ENCODE data around the gene NOS3. TPM values are rescaled to one million over a fixed set of nuclear protein-coding genes. Genes with fewer than 3 reads are reported as not detected.

The NOS3 gene
- total RNA-seq (10 to 100 TPM in 9 of 10 donors, 1 to 10 TPM in 1; 10.0 to 53.3 (median 13.3) TPM), polyA plus RNA-seq (10 to 100 TPM; 11.1 to 25.5 TPM)
- long read RNA-seq, donor 1, partial matches to known transcripts, result 11 of 12 reads
- long read RNA-seq, donor 1, other reads (novel, unspliced or antisense), result 1 of 12 reads
- long read RNA-seq, donor 2, partial matches to known transcripts, result 18 of 22 reads
- long read RNA-seq, donor 2, other reads (novel, unspliced or antisense), result 4 of 22 reads
- long read RNA-seq, donor 3, transcript NOS3-209 (6 exons, 1,111 nt), result major isoform, 6 of 167 reads
- long read RNA-seq, donor 3, partial matches to known transcripts, result 141 of 167 reads
- long read RNA-seq, donor 3, other reads (novel, unspliced or antisense), result 20 of 167 reads

DNA sequence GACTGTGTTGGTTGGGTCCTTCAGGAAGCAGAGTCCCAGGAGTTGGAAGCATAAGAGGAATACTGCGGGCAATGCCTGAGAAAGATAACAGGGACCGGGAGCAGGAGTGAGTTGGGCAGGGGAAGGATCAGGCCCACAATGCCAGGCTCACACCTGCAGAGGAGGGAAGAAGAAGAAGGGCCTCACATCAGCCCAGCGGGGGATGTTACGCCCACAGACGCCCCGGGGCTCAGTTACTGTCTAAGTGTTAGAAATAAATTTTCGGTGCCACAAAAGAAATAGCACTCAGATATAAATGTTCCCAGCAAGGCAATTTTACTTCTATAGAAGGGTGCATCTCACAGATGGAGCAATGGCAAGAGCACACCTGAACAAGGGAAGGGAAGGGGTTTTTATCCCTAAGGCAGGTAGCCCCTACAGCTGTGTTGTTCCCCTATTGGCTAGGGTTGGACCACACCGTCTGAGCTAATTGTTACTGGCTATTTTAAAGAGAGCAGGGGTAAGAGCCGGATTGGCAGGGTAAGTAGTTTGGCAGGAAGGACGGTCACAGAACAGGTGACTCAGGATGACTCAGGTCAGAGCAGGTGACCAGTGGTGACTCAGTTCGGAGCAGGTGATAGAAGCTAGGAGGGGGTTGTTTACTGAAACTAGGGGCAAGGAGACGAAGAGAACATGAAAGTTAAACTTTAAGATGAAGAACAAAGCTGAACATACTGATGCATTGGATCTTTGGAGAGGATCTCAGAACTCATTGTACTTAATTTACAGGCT lies at the start of gene NOS3:
Gene NOS3, plus strand, starts transcription at position 602 of the 771 bp plus-strand sequence. CDS start 2,787 bp downstream, outside the sequence.
- H3K36me3 ChIP-seq, result no peaks in the 10 kb centered on the region
- intact Hi-C loops (cut with DNase I), result no loop called here
- H3K27me3 ChIP-seq, result peaks cover 0 to 15% (median 0%) of the 10 kb centered on the region in 7 donors
- DNase-seq (no peak), ATAC-seq (no peak)
- peaks cover 8 to 71% (median 43%) of the 10 kb centered on the region in 9 donors for H3K4me1 ChIP-seq
- TF ChIP-seq, protein P1, sequence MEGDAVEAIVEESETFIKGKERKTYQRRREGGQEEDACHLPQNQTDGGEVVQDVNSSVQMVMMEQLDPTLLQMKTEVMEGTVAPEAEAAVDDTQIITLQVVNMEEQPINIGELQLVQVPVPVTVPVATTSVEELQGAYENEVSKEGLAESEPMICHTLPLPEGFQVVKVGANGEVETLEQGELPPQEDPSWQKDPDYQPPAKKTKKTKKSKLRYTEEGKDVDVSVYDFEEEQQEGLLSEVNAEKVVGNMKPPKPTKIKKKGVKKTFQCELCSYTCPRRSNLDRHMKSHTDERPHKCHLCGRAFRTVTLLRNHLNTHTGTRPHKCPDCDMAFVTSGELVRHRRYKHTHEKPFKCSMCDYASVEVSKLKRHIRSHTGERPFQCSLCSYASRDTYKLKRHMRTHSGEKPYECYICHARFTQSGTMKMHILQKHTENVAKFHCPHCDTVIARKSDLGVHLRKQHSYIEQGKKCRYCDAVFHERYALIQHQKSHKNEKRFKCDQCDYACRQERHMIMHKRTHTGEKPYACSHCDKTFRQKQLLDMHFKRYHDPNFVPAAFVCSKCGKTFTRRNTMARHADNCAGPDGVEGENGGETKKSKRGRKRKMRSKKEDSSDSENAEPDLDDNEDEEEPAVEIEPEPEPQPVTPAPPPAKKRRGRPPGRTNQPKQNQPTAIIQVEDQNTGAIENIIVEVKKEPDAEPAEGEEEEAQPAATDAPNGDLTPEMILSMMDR (IDR thresholded peaks at IDR 0.05), result no peak
- no peak within 1 kb of the TSS for H3K4me3 ChIP-seq
- H3K27ac ChIP-seq, result peak within 1 kb of the TSS in 3 of 10 donors; percentile 83 to 90 (median 85)
- WGBS, 2 donors, result 95% methylated on average over 12 of the region's 12 CpGs
- H3K9me3 ChIP-seq, result peaks cover 0 to 18% (median 0%) of the 10 kb centered on the region in 11 donors

DNA sequence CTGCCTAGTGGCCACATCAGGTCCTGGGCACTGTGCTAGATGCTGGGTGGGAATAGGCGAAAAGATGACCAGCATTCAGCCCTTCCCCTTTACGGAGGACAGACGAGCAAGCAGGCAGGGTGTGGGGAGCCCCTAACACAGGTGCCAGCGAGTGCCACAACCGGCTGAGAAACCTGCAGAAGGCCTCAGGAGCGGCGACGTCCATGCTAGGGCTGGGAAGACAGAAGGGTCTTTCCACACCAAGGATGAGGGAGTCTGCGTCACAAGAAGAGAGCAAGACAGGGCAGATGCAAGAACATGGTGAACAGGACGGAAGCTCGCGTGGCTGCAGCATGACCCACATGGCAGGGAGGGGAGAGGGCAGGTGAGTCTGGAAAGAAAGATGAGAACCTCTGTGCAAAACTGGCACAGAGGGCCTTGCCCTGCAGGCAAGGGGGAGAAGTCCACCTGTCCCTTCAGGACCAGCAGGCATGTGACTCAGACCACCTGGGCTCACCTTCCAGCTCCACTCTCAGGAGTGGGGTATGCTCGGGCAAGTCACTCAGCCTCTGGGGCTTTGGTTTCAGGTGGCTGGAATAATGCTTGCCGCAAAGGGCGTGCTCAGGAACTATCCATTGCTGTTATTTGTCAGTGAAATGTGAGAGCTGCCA lies 49.3 kb upstream of the NOS3 start:
- no peak for DNase-seq
- WGBS, 2 donors, result 80 to 85% methylated on average over 15 of the region's 15 CpGs

DNA sequence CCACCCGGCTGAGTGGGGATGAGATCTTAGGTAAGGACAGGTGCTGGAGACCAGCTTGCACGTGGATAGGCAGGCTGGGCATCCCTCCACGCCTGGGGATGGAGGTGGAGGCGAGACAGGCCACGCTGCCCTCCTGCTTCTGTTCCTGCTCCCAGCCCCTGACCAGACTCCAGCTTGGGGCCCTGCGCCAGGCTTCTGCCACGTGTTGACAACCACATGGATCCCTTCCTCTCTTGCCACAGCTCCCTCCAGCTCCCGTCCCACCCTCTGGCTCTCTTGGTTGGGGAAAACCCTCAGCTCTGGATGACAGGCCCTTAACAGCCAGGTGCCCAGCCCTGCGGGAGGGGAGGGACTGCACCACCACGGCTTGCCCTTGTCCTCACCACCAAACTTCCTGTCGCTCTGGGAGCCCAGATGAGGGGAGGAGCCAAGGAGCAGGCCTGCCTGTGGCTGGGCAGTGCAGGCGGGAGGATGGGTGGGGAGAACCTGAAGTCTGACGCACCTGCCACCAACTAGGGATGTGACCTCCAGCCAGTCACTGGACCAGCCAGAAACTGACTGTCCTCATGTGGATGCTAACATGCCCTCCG lies 48.7 kb upstream of the NOS3 start:
- Histone ChIP-seq H3K4me3 (no peak overlapping the region), H3K36me3 (peaks cover 0 to 9% (median 0%) of the 10 kb centered on the region in 9 donors), H3K27me3 (peaks cover 0 to 31% (median 10%) of the 10 kb centered on the region in 7 donors), H3K27ac (peak overlapping the region in 4 of 10 donors; percentile 36 to 60 (median 52)), H3K9me3 (no peaks in the 10 kb centered on the region), H3K4me1 (peaks cover 3 to 40% (median 23%) of the 10 kb centered on the region in 9 donors)
- 27% methylated on average over 14 of the region's 14 CpGs for WGBS, 2 donors
- ATAC-seq (peak; percentile 49 to 78 (median 59)), DNase-seq (peak; percentile 66 to 73)
- TF ChIP-seq, protein P1 (IDR thresholded peaks at IDR 0.05), result no peak
- intact Hi-C loops (cut with DNase I), result no loop called here

More for the DNA sequence above, 49.3 kb upstream of the NOS3 start:
- peaks cover 0 to 29% (median 4%) of the 10 kb centered on the region in 7 donors for H3K27me3 ChIP-seq
- peak overlapping the region in 3 of 10 donors; percentile 36 to 53 (median 50) for H3K27ac ChIP-seq
- intact Hi-C loops (cut with DNase I), result no loop called here
- peaks cover 3 to 35% (median 23%) of the 10 kb centered on the region in 9 donors for H3K4me1 ChIP-seq
- H3K36me3 ChIP-seq, result peaks cover 0 to 9% (median 0%) of the 10 kb centered on the region in 9 donors
- H3K4me3 ChIP-seq, result no peak overlapping the region
- TF ChIP-seq, protein P1 (IDR thresholded peaks at IDR 0.05), result no peak
- H3K9me3 ChIP-seq, result no peaks in the 10 kb centered on the region
- ATAC-seq, result no peak

All from heart right ventricle (tissue), 16 donors.